ENCODE results near the gene UBE2L3. TPM values are rescaled to one million over a fixed set of nuclear protein-coding genes. Genes with fewer than 3 reads are reported as not detected.
A peak's percentile ranks its signal among the peaks of the same experiment; 100 is the strongest.
"Not testable (repeated sequence)": the region's sequence is repeated elsewhere in the genome, so short reads cannot be mapped to it uniquely, and the experiment has no call there.

The UBE2L3 gene
- 25.3 TPM for total RNA-seq

DNA sequence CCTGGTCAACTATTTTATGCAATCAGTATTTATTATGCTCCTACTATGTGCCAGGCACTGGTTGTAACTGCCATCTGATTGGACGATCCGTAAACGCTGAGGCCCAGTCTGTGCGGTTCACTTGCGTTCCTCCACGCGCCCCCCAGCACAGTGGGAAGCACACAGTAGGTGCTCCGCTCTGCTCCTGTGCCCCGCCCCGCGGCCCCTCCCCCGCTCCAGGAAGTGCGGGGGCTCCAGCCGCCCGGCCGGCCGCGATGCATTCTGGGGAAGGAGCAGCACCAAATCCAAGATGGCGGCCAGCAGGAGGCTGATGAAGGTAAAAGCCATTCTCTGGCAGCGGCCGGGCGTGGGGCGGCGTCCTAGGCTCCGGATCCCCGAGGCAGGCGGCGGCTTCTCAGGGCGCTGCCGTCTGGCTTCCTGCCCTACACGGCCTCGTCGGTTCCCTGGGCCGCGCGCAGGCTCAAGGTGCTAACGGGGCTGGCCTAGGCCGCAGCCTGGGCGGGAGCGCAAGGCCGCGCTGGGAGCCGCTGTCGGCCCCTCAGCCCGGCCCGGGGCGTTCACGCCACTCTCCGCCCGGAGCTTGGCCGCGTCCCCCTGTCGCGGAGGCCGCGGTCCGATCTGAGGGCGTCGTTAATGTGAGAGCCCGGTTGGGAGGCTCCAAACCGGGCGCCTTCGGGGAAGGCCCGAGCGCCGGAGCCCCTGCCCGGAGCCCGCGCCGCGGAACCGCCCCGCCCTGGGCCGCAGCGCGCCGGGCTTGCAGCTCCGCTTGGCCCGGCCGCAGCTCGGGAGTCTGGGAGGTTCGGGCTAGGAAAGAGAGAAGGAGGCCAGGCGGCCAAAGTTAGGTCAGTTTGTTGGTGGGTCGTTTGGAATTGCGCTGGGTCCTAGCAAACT, at the start of gene UBE2L3:
TSS of gene UBE2L3 (plus strand) at position 259 of the 891 bp plus-strand sequence. CDS start at position 290, 31 bp downstream.
- peak; percentile 30 for DNase-seq

DNA sequence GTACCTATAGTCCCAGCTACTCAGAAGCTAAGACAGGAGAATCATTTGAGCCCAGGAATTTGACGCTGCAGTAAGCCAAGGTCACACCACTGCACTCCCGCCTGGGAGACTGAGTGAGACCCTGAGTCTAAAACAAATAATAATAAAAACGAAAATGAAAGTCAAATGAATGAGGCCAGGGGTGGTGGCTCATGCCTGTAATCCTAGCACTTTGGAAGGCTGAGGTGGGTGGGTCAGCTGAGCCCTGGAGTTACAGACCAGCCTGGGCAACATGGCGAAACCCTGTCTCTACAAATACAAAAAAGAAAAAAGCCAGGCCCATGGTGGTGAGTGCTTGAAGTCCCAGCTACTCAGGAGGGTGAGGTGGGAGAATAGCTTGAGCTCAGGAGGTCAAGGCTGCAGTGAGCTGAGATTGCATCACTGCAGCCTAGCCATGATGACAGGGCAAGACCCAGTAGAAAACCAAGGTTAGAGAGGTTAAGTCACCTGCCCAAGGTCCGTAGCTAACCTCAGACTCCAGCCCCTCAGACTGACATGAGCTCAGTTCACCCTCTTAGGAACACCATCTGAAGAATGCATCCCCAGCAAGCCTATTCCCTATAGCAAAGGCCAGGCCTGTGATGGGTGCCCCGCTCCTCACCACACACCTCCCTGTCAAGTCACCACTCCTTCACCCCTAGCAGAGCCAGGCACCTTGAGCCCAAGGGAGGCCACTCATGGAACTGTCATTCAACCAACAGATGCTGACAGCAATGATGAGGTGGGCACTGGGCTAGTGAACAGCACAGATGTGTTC, 40.6 kb upstream of the UBE2L3 start:
- not testable (repeated sequence) for DNase-seq

DNA sequence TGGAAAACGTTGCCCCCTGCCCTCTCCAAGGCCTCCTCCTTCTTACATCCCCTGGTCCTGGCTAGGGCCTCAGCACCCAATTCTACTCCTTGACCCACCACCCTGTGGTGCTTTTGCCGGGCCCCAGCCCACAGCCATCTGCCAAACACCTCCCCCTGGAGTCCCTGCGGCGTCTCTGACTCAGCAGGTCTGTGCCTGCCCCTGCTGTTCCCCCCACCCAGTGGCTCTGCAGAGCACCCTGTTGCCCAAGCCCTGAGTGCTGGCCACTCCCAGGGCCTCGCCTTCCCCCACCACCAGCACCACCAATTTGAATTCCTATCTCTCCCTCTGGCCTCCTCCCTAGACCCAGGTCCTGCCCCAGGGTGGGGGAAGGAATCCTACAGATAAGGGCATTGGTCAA, 36.0 kb upstream of the UBE2L3 start:
- not testable (repeated sequence) for DNase-seq

DNA sequence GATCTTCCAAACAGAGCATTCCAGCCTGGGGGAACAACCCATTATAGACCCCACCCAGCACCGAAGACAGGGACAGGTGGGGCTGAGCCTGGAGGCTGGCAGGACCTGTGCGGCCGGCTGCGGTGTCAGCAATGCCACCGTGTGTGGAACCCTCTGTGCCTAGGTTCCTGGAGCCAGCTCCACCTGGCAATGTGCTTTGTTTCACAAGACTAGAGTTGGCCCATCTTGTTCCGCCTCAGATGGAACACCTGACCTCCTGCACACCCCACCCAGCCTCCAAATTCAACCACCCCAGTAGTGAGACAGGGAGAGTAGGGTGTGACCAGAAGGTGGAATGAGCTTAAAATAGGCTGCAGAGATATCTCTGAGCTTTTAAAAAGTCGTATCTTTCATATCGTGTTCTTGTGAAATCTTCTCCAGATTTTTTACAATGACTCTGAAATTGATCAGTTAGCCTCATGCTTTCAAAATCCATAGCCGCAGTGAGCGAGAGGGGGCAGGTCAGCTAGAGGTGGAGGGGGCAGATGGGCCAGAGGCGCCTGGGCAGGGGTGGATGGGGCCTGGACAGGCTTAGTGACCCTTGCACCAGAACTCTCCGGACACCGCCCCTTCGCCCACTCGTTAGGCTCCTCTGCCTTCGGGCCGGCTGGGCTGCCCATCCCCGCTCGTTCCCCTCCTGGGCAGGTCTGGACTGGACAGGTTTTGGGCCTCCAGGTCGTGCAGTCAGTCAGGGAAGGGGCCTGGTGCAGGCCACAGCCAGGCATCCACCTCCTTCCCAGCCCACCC, 34.5 kb upstream of the UBE2L3 start:
- DNase-seq: not testable (repeated sequence)

DNA sequence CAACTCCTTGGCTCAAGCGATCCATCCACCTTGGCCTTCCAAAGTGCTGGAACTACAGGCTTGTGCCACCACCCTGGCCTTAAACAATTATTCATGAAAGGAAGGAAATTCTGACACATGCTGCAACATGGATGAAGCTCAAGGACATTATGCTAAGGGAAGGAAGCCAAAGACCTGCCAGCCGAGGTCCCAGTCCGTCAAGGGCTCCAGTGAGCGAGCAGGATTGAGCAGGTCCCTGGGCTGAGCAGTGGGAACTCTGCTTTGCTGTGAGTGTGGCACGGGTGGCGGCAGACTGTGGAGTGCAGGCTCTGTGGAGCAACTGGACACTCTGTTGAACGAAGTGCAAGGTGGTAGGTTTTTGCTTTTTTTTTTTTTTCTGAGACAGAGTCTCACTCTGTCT, 27.7 kb upstream of the UBE2L3 start:
- DNase-seq: not testable (repeated sequence)

DNA sequence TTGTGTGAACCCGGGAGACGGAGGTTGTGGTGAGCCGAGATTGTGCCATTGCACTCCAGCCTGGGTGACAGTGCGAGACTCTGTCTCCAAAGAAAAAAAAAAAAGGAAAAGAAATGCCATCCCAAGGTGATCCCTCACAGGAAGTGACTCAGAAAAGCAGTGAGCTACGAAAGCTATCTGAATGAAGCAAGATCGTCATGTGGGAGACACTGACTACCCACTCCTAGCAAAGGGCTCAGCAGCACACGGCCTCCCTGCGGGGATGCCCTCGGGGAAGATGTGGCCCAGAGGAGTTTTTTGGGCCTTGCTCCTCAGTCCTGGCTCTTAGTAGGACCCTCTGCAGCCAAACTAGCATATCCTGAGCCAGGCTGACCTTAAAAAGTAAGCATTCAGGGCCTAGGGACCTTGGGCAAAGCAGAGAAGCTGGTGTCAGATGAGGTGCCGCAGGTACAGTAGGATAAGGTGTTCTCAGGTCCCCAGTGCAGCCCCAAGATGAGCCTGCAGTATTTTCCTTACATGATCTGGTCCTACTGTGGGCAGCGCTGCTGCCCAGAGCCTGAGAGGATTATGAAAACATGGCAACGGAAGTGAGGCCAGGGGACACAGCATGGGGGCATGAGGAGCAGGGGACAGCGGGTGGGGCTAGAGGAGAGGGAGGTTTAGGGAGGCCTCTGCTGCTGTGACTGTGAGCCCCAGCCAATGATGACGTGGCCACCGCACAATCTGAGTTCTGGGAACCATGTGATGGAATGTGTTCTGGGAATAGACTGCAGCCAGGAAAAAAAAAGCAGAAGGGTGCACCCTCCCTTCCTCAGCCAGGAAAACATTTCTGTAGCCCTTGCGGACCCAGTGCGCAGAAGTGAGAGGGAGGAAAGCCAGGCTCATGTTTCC, 22.8 kb upstream of the UBE2L3 start:
- not testable (repeated sequence) for DNase-seq

DNA sequence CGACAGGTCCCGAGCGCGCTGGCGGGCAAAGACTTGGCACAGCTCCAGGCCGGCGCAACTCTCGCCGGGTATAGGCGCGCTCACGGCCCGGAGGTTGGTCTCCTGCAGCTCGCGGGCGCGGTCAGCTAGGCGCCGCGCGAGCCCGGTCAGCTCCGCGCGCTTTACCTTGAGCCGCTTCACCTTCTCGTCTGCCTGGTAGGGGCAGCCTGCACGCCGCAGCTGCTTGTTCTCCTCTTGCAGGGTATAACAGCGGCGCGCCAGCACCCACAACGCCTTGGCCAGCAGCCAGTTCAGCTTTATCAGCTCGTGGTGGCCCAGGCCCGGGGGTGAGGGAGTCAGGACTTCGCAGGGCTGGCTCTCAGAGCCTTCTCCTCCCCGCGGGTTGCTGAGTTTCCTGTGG, 18.0 kb upstream of the UBE2L3 start:
- DNase-seq: not testable (repeated sequence)

DNA sequence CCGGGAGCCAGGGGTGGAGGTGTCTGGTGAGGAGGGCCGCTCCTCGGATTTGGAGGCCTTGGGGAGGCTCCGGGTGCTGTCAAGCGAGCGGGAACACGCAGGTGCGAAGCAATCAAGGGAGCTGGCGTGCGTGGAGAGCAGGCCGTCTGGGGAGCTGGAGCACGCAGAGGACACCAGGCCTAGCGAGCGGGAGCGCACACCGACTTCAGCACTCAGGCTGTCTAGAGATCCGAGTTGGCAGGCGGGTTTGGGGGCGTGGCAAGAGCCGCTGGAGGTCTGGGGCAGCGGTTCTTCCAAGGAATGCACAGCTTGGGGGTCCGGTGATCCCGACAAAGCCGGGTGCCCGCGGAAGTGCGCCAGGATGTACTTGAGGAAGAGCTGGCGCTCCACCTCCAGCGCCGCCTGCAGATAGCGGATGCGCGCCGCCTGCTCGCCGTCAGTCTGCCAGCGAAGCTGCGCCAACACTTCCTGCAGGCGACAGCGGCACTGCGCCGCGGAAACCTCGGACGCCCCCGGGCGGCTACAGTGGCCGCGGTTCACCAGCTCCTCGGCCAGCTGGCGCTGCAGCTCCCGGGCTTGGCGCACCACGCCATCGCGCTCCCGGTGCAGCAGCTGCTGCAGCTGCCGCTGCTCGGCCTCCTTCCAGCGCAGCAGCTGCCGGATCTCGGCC, 17.4 kb upstream of the UBE2L3 start:
- not testable (repeated sequence) for DNase-seq

DNA sequence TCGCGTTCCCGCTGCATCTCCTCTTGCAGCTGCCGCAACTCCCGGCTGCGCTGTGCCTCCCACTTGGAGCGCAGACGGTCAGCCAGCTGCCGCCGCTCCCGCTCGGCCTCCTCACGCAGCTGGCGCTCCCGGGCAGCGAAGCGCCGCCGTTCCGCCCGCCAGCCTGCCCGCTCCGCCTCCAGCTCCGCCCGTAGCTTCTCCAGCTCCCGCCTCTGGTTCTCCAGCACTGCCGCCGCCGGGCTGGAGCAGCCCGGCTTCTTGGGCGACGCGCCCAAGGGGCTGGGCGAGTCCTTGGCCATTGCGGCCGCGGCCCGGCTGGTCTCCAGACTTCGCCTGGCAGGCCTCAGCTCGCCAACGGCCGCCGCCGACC, 16.9 kb upstream of the UBE2L3 start:
- DNase-seq: not testable (repeated sequence)

DNA sequence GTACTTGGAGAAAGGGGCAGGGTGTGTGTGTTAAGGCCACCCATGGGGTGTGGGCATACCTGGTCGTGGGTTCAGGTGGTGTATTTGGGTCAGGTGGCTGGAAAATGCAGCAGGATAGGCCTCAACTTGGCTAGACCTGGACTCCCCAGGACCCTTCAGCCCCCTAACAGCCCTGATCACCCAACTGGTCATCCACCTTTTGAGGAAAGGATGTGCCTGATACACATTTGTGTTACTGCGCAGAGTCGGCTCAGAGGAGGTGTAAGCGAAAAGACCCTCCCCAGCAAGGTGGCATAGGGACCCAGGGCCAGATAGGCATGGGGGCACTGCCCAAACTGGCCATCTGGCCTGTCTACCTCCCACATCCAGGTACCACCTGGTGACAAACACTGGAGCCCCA, 16.2 kb upstream of the UBE2L3 start, which contains the start of gene RIMBP3C:
TSS of gene RIMBP3C (minus strand) at position 101 of the 400 bp plus-strand sequence. CDS start 485 bp downstream, outside the sequence.
- DNase-seq: not testable (repeated sequence)

DNA sequence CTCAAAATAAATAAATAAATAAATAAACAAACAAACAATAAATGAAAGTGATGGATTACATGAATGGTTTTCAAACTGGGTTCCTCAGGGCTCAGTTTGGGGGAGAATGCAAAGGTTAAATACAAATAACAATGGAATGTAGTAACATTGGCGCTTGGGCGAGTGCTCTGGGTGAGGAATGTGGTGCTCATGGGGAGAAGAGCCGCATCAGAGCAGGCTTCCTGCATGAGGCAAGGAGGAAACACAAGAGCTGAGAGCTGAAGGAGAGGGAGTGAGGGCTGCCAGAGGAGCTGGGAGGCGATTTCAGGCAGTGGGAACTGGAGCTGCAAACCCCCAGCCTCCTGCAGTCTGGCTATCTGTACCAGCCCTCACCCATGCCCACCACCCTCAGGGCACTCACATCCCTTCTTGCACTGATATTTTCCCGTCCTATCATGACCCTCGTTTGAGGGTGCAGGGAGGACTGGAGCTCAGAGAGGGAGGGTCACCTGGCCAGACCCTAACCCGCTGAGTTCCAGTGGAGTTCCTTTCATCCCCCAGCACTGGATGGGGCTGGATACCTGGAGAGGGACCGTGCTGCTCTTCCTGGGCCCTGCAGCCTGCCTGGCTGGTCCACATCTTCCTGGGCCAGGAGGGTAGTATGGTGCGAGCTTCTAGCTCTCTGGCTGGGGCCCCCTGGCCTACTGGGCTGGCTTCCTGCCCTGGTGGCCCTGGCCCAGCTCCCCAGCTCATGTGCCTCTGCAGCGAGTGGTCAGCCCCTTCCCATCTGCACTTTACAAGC, 8.0 kb upstream of the UBE2L3 start:
- DNase-seq: not testable (repeated sequence)

DNA sequence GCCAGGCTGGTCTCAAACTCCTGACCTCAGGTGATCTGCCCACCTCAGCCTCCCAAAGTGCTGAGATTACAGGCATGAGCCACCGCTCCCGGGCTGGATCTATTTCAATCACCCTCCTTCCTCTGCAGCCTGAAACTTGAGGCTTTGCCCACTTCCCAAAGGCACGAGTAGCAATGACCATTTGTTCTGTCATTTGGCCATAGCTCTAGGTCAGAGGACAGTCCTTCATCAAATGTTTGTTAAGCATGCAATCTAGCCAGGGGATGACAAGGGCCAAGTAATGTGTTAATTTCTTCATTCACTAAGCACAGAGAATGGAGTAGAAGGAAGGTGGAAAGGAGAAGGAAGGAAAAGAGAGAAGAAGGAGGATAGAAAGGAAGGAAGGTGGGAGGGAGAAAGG, 6.9 kb upstream of the UBE2L3 start:
- not testable (repeated sequence) for DNase-seq

DNA sequence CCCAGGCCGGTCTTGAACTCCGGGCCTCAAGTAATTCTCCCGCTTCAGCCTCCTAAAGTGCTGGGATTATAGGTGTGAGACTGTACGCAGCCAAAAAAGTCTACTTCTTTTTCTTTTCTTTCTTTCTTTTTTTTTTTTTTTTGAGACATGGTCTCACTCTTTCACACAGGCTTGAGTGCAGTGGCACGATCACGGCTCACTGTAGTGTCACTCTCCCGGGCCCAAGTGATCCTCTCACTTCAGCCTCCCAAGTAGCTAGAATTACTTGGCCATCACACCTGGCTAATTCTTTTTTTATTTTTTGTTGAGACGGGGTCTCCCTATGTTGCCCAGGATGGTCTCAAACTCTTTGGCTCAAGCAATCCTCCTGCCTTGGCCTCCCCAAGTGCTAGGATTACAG, 3.6 kb upstream of the UBE2L3 start:
- no peak for DNase-seq

DNA sequence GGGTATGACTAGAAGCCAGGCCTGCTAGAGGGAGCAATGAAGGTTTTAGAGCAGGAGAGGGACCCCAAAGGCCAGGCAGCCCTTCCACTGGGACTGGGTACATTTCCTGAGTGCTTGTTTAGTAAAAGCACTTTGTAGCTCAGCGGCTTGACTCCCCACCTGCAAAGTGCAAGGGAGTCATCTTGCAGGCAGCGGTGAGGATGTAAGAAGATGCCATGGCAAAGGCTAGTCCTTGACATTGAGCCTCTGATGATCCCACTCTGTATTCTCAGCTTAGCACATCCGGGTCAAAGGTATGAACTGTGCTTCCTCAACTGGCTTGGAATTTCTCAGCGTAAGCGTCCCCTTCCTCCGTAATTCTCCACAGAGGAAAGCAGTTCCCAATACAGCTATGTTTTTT, 3.1 kb upstream of the UBE2L3 start:
- no peak for DNase-seq

DNA sequence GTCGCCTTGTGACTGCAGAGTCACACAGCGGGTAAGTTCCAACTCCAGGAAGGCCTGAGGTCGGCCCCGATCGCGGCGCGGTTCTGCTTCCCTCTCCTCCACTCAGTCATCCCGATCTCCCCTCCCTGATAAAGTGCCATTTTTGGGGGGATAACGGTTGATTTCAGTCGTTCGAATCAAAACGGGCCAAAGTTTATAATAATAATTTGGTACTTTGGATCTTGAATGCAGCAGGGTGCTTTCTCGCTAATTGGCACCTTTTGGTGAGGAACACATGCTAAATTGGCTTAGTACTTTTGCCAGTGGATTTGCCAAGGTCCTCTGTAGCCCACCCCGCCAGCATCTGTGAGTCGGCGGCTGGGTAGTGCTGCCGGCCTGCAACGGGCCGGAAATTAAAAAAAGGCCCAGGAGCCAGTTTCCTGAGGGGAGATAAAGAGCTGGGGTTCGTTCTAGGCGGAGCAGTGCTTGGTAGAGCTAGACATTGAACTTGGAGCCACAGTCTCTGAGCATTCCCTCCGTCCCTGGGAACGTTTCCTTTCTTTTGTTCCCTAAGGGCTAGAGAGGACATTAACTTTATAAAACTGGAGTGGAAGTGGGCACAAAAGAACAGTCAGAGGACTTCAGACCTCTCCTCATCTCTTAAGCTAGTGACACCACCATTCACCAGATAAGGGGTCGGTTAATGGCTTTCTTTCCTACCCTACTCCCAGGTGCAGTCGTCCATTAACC, 997 bp downstream of the UBE2L3 start:
- DNase-seq: no peak

DNA sequence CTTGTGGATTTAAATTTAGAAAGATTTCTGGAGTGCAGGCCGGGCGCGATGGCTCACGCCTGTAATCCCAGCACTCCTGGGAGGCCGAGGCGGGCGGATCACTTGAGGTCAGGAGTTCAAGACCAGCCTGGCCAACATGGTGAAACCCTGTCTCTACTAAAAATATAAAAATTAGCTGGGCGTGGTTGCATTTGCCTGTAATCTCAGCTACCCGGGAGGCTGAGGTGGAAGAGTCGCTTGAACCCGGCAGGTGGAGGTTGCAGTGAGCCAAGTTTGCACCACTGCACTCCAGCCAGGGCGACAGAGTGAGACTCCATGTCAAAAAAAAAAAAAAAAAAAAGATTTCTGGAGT, 1.5 kb downstream of the UBE2L3 start:
- DNase-seq: not testable (repeated sequence)

DNA sequence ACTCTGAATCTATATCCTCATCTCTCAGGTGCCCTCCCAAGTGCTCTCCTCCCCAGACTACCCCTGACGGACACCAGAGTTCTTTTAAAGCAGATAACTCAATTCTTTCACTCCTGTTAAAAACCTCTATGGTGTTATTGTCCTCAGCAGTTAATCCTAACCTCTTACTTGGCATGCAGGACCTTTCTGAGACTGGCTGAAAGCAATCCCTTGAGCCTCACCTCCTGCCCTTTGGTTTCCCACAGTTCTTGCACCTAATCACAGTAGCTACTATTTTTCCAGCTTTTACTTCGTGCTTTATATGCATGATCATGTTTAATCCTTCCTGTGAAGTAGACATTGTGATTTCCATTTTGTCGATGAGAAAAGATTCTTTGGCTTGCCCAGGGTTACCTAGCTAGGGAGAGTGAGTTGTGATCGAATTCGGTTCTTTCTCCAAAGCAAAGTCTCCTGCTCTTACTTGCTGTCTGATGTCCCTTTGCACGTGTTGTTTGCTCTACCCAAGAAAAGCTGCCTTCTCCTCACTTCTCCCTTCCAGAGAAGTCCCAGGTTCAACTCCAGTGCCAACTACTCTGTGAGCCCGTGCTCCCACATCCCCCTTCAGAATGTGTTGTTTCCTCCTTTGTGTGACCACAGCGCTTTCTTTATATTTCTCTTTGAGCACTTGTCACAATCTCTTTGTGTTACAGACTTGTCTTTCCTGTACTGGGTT, 2.1 kb downstream of the UBE2L3 start:
- DNase-seq: no peak

DNA sequence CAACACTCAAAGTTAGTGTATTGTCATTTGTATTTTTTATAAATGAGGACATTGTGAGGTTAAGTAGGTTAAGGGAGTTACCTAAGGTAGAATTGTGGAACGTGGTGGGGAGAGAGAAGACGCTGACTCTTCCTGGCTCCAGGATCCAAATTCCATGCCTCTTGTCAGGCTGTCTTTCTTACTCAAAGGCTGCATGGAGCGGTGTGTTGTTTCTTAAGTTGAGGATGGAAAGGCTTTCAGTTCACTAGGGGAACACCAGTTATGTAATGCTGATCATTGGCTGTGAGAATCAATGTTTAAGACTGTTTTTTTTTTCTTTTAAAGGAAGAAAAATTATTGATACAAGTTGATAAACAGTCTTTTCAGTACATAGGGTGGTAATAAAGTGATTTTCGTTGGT, 2.9 kb downstream of the UBE2L3 start:
- no peak for DNase-seq

DNA sequence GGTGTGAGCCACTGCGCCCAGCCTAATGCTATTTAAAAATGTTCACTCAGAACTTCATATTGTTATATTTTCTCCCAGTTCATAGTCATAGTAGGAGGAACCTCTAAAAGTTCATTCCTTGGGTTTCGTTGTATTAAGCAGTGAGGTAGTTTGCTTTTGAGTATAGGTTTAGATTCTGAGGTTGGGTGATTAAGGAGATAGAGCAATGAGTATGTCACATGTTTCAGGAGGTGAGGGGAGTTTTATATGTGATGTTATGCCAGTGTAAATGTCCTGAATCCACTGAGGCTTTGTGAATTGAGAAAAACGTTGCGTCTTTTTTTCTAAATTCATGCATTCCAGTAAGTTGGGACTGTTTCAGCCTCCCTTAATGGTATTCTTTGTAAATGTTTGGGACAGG, 4.2 kb downstream of the UBE2L3 start:
- no peak for DNase-seq

Measured in skin of body (tissue), 2 donors.